Cardiac muscle cell (in vitro differentiated cells and primary cell): ENCODE measurements around the gene SIRT6. TPM values are rescaled to one million over a fixed set of nuclear protein-coding genes. Genes with fewer than 3 reads are reported as not detected.
A peak's percentile ranks its signal among the peaks of the same experiment; 100 is the strongest.
"Not testable (repeated sequence)": the region's sequence is repeated elsewhere in the genome, so short reads cannot be mapped to it uniquely, and the experiment has no call there.

Source experiments
- DNase-seq, 2 donors: peaks; one replicate each; pipeline versions ENCODE4 v3.0.0 to v3.0.0-alpha.2; 2010 to 2017; ENCODE audit warnings: low read depth in 1 of 2, low spot score in 1 of 2
- H3K27ac ChIP-seq: fragments of 200-600 bp; sonication (generic); 2 replicates; pipeline ENCODE4 v1.5.1; 2016
- H3K27me3 ChIP-seq: fragments of 200-600 bp; sonication (generic); 2 replicates; pipeline ENCODE4 v1.6.0; 2016; ENCODE audit warnings: control low read depth
- H3K36me3 ChIP-seq: fragments of 200-600 bp; sonication (generic); 2 replicates; pipeline ENCODE4 v1.5.1; 2016; ENCODE audit warnings: control low read depth
- H3K4me1 ChIP-seq: fragments of 200-600 bp; sonication (generic); 2 replicates; pipeline ENCODE4 v1.8.1; 2017; ENCODE audit warnings: low read depth, mild to moderate bottlenecking, mixed run types
- H3K4me3 ChIP-seq: fragments of 200-600 bp; sonication (generic); 2 replicates; pipeline ENCODE4 v1.5.1; 2016; ENCODE audit warnings: mild to moderate bottlenecking
- H3K9me3 ChIP-seq: fragments of 200-600 bp; sonication (generic); 2 replicates; pipeline ENCODE4 v1.5.1; 2017; ENCODE audit warnings: low read depth, mild to moderate bottlenecking, control low read depth
- CTCF ChIP-seq: IDR thresholded peaks from 2 replicates; pipeline ENCODE4 v1.5.1; 2012; ENCODE audit warnings: low read depth, mild to moderate bottlenecking, low read length
- polyA plus RNA-seq: library from polyadenylated mRNA; unstranded; fragments of >200 nt; fragmentation: Nextera tagmentation; extraction: Ambion mirVana; gene quantifications from 2 replicates; pipeline ENCODE4 v1.2.1, GENCODE V29; 2016
- total RNA-seq: library from RNA; depleted of rRNA; stranded (reverse); fragments of >200 nt; gene quantifications from 2 replicates; pipeline ENCODE4 v1.2.3, GENCODE V29; 2016

Gene SIRT6
- total and polyA plus RNA-seq, 2 experiments from 2014 or later, result 11.3 to 34.2 TPM

- no peak overlapping the region for H3K27ac ChIP-seq
- no peak overlapping the region for H3K4me3 ChIP-seq
- H3K9me3 ChIP-seq, result no peaks in the 10 kb centered on the region
- H3K27me3 ChIP-seq, result peaks cover 4% of the 10 kb centered on the region
- peak; percentile 59 to 70 for DNase-seq
- TF ChIP-seq CTCF, result peak; percentile 82
- no peaks in the 10 kb centered on the region for H3K4me1 ChIP-seq
- H3K36me3 ChIP-seq, result no peaks in the 10 kb centered on the region
These were observed 42.6 kb downstream of the SIRT6 start for GRCh38 chr19:4139614-4140236.

- no peak for DNase-seq
- no peak overlapping the region for H3K4me3 ChIP-seq
- H3K4me1 ChIP-seq, result no peaks in the 10 kb centered on the region
- H3K27me3 ChIP-seq, result no peaks in the 10 kb centered on the region
- TF ChIP-seq CTCF, result no peak
- H3K27ac ChIP-seq, result no peak overlapping the region
- H3K36me3 ChIP-seq, result no peaks in the 10 kb centered on the region
- no peaks in the 10 kb centered on the region for H3K9me3 ChIP-seq
These were observed 43.9 kb downstream of the SIRT6 start for GRCh38 chr19:4138445-4138844.

- TF ChIP-seq CTCF, result no peak
- Histone ChIP-seq H3K27ac (no peak overlapping the region), H3K4me1 (no peaks in the 10 kb centered on the region), H3K4me3 (no peak overlapping the region), H3K36me3 (no peaks in the 10 kb centered on the region), H3K9me3 (no peaks in the 10 kb centered on the region), H3K27me3 (no peaks in the 10 kb centered on the region)
- DNase-seq, result no peak
These were observed 45.7 kb downstream of the SIRT6 start for GRCh38 chr19:4136680-4137088.

- not testable (repeated sequence) for DNase-seq, H3K27me3 ChIP-seq, H3K9me3 ChIP-seq, H3K36me3 ChIP-seq, H3K4me3 ChIP-seq, H3K4me1 ChIP-seq, H3K27ac ChIP-seq
These were observed 47.0 kb downstream of the SIRT6 start for GRCh38 chr19:4135386-4135785.

- no peak for DNase-seq
- Histone ChIP-seq H3K4me3 (no peak overlapping the region), H3K9me3 (no peaks in the 10 kb centered on the region), H3K36me3 (no peaks in the 10 kb centered on the region), H3K27me3 (no peaks in the 10 kb centered on the region), H3K27ac (no peak overlapping the region), H3K4me1 (no peaks in the 10 kb centered on the region)
- no peak for TF ChIP-seq CTCF
These were observed 48.0 kb downstream of the SIRT6 start for GRCh38 chr19:4134351-4134750.

GRCh38 chr19:4130744-4131438, 51.5 kb downstream of the SIRT6 start:
- no peaks in the 10 kb centered on the region for H3K9me3 ChIP-seq
- no peak overlapping the region for H3K27ac ChIP-seq
- peak in 1 of 2 donors; percentile 65 for DNase-seq

GRCh38 chr19:4129050-4129449, 53.3 kb downstream of the SIRT6 start:
- H3K27ac ChIP-seq, H3K4me1 ChIP-seq, H3K9me3 ChIP-seq, H3K4me3 ChIP-seq, H3K27me3 ChIP-seq, DNase-seq, H3K36me3 ChIP-seq: not testable (repeated sequence)

More at GRCh38 chr19:4130744-4131438, 51.5 kb downstream of the SIRT6 start:
- no peaks in the 10 kb centered on the region for H3K4me1 ChIP-seq
- H3K27me3 ChIP-seq, result no peaks in the 10 kb centered on the region
- no peak for TF ChIP-seq CTCF
- no peak overlapping the region for H3K4me3 ChIP-seq
- H3K36me3 ChIP-seq, result no peaks in the 10 kb centered on the region

- not testable (repeated sequence) for H3K9me3 ChIP-seq, H3K4me1 ChIP-seq, H3K4me3 ChIP-seq, H3K27ac ChIP-seq, DNase-seq, H3K27me3 ChIP-seq, H3K36me3 ChIP-seq
These were observed 55.0 kb downstream of the SIRT6 start for GRCh38 chr19:4127322-4127721.
